D721Med (cell line): Measurements from ENCODE around the gene NYAP2.

Experiments
- DNase-seq: peaks from one replicate; pipeline ENCODE4 v3.0.0; 2011; ENCODE audit warnings: low spot score; ENCODE audit not compliant: insufficient read length
- FAIRE-seq: peaks from 2 replicates; lab custom pipeline; 2011; peaks lifted over from hg19 to GRCh38; lab: Jason Lieb, UNC
- TF ChIP-seq, protein P1 (sequence below): IDR thresholded peaks from 2 replicates; pipeline ENCODE4 v1.5.1; 2012; ENCODE audit warnings: mild to moderate bottlenecking, control low read depth; ENCODE audit not compliant: insufficient read depth; ENCODE audit errors: missing control alignments

NYAP2 gene

GRCh38 chr2:225438248-225438647 is 38.7 kb downstream of the NYAP2 start:
- DNase-seq (no peak), FAIRE-seq (no peak)
- TF ChIP-seq, protein P1, sequence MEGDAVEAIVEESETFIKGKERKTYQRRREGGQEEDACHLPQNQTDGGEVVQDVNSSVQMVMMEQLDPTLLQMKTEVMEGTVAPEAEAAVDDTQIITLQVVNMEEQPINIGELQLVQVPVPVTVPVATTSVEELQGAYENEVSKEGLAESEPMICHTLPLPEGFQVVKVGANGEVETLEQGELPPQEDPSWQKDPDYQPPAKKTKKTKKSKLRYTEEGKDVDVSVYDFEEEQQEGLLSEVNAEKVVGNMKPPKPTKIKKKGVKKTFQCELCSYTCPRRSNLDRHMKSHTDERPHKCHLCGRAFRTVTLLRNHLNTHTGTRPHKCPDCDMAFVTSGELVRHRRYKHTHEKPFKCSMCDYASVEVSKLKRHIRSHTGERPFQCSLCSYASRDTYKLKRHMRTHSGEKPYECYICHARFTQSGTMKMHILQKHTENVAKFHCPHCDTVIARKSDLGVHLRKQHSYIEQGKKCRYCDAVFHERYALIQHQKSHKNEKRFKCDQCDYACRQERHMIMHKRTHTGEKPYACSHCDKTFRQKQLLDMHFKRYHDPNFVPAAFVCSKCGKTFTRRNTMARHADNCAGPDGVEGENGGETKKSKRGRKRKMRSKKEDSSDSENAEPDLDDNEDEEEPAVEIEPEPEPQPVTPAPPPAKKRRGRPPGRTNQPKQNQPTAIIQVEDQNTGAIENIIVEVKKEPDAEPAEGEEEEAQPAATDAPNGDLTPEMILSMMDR, result no peak

GRCh38 chr2:225452677-225453076 is 53.2 kb downstream of the NYAP2 start:
- TF ChIP-seq, protein P1, result no peak
- DNase-seq, result no peak
- no peak for FAIRE-seq

DNA sequence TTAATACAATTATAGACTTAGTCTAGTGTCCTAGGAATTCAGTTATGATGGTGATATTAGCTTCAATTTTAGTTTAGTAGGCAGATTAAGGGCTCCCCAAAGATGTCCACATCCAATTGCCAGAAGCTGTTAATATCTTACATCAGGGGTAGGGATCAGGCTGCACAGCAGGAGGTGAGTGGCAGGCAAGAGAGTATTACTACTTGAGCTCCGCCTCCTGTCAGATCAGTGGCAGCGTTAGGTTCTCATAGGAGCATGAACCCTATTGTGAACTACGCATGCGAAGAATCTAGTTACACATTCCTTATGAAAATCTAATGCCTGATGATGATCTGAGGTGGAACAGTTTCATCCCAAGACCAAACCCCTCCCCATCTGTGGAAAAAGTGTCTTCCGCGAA is 54.9 kb downstream of the NYAP2 start:
- no peak for DNase-seq
- TF ChIP-seq, protein P1, result no peak
- no peak for FAIRE-seq

DNA sequence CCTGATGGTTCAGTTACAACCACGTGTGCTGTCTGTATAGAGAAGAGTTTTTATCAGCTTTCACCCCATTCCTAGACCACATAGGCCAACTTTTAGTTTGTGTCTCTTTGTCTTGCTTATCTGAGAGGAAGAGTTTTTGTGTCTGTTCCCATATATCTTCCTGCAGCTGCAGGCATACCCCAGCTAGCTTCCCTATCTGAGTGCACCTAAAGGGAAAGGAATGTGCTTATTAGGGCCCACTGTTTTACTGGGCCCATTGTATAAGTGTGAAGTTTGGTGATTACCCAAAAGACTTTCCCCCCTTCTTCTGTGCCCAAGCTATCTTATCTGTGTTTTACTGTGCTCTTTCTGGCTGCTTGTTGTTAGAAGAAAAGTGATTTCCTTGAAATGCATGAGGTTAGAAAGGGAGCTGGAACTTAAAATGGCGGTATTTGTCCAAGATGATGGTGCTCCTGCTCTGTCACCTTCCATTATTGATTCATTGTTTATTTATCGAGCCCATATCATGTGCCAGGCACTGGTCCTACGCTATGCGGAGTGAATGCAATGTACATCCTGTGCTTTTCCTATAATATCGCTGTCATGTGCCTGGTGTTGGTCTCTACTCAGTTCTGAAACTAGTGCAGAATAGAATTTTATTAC is 57.2 kb downstream of the NYAP2 start:
- DNase-seq, result no peak
- no peak for FAIRE-seq

GRCh38 chr2:225457482-225457881 is 58.0 kb downstream of the NYAP2 start:
- DNase-seq (no peak), FAIRE-seq (no peak)
- TF ChIP-seq, protein P1, result no peak

More for the DNA sequence above, 57.2 kb downstream of the NYAP2 start:
- TF ChIP-seq, protein P1, result no peak

- no peak for DNase-seq
- no peak for FAIRE-seq
- TF ChIP-seq, protein P1, result no peak
Observed at GRCh38 chr2:225458431-225459117, 59.1 kb downstream of the NYAP2 start.

GRCh38 chr2:225462417-225462816 is 62.9 kb downstream of the NYAP2 start:
- TF ChIP-seq, protein P1, result no peak
- DNase-seq, result no peak
- no peak for FAIRE-seq
